ENCODE data around the gene SGSM2.

DNA sequence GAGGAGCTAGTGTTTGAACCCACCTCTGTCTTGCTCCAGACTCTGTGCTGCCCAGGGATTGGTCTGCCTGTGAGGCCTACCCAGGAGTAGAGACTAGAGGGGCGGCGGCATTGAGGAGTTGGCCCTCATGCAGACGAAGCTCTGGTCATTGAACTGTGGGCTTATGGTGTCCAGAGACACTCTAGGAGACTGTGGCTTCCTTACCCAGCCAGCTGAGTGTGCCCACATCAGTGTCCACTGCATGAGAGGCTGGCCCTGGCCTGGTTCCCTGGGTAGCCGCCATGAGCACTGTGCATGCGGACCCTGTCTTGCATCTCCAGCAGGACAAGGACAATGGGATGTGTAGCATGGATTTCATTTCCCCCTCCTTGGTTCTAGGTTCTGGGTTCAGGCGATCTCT is 14.0 kb downstream of the SGSM2 start:
- no peak for TF ChIP-seq POLR2AphosphoS5 (IDR thresholded peaks at IDR 0.05; ENCODE audit: borderline replicate concordance, low read depth, low read length)
- TF ChIP-seq FOXP2 (optimal IDR thresholded peaks at IDR 0.05; ENCODE audit: control extremely low read depth, extremely low read length, insufficient read depth) = no peak
